Upper lobe of right lung (tissue), 1 donor: ENCODE data around the gene PHACTR4. TPM values are rescaled to one million over a fixed set of nuclear protein-coding genes. Genes with fewer than 3 reads are reported as not detected.

Experiments
- ATAC-seq: fragments of 200-7000 bp; cut with Tn5 transposase; one replicate; pipeline ENCODE4 v1.9.1; 2020; ENCODE audit warnings: mild to moderate bottlenecking, moderate library complexity
- DNase-seq: peaks from one replicate; pipeline ENCODE4 v3.0.0-alpha.2; 2020
- H3K27ac ChIP-seq: fragments of 200-600 bp; one replicate; pipeline ENCODE4 v1.8.0; 2022
- H3K27me3 ChIP-seq: fragments of 200-600 bp; one replicate; pipeline ENCODE4 v1.8.0; 2022; ENCODE audit warnings: mild to moderate bottlenecking
- H3K36me3 ChIP-seq: fragments of 200-600 bp; one replicate; pipeline ENCODE4 v1.8.0; 2022
- H3K4me1 ChIP-seq: fragments of 200-600 bp; one replicate; pipeline ENCODE4 v1.8.0; 2022
- H3K4me3 ChIP-seq: fragments of 200-600 bp; one replicate; pipeline ENCODE4 v1.8.0; 2022; ENCODE audit warnings: mild to moderate bottlenecking
- H3K9me3 ChIP-seq: fragments of 200-600 bp; one replicate; pipeline ENCODE4 v1.8.0; 2022
- CTCF ChIP-seq: fragments of 200-600 bp; IDR thresholded peaks from one replicate; pipeline ENCODE4 v1.8.0; 2022; ENCODE audit warnings: antibody characterized with exemption
- intact Hi-C: fragments of 100-400 bp; cut with DNase I; formaldehyde crosslinking; loops from one replicate; pipeline ENCODE4 v1.11.0; 2022
- total RNA-seq: library from RNA; stranded (reverse); fragmentation: NEBNext Ultra II Directional; extraction: Animal tissue kit (Norgen Biotek cat#: 25700); gene quantifications from one replicate; pipeline ENCODE4 v1.2.1, GENCODE V29; 2021
- donor health status: DM: no; HTN: yes; CAD: no; lungs with severe emphysema.

The PHACTR4 gene
- total RNA-seq, 1 donor from 2014 or later = 43.2 TPM

GRCh38 chr1:28401760-28402159, 32.2 kb downstream of the PHACTR4 start:
- Histone ChIP-seq H3K9me3 (no peaks in the 10 kb centered on the region), H3K4me3 (no peak overlapping the region), H3K36me3 (no peaks in the 10 kb centered on the region), H3K27ac (no peak overlapping the region), H3K27me3 (no peaks in the 10 kb centered on the region), H3K4me1 (no peaks in the 10 kb centered on the region)
- no peak for ATAC-seq
- TF ChIP-seq CTCF = no peak
- no peak for DNase-seq
- intact Hi-C loops = no loop called here

GRCh38 chr1:28409090-28409489, 39.5 kb downstream of the PHACTR4 start:
- no peak for TF ChIP-seq CTCF
- H3K36me3 ChIP-seq = peaks cover 3% of the 10 kb centered on the region
- H3K9me3 ChIP-seq = no peaks in the 10 kb centered on the region
- ATAC-seq = no peak
- H3K4me3 ChIP-seq = no peak overlapping the region
- H3K4me1 ChIP-seq = no peaks in the 10 kb centered on the region
- no peaks in the 10 kb centered on the region for H3K27me3 ChIP-seq
- intact Hi-C loops = no loop called here
- H3K27ac ChIP-seq = no peak overlapping the region
- DNase-seq = no peak

- H3K9me3 ChIP-seq = no peaks in the 10 kb centered on the region
- peaks cover 3% of the 10 kb centered on the region for H3K36me3 ChIP-seq
- intact Hi-C loops = no loop called here
- DNase-seq = no peak
- no peak overlapping the region for H3K4me3 ChIP-seq
- ATAC-seq = no peak
- H3K27me3 ChIP-seq = no peaks in the 10 kb centered on the region
- no peak overlapping the region for H3K27ac ChIP-seq
- H3K4me1 ChIP-seq = no peaks in the 10 kb centered on the region
- TF ChIP-seq CTCF = no peak
Measured at GRCh38 chr1:28411656-28412055, 42.1 kb downstream of the PHACTR4 start.

GRCh38 chr1:28412731-28413130, 43.2 kb downstream of the PHACTR4 start:
- intact Hi-C loops = no loop called here
- no peak for DNase-seq

GRCh38 chr1:28416509-28417194, 47.1 kb downstream of the PHACTR4 start:
- Histone ChIP-seq H3K36me3 (no peaks in the 10 kb centered on the region), H3K27ac (no peak overlapping the region), H3K4me1 (no peaks in the 10 kb centered on the region), H3K27me3 (no peaks in the 10 kb centered on the region), H3K4me3 (no peak overlapping the region), H3K9me3 (no peaks in the 10 kb centered on the region)
- intact Hi-C loops = no loop called here
- no peak for TF ChIP-seq CTCF
- no peak for ATAC-seq
- DNase-seq = no peak

More at GRCh38 chr1:28412731-28413130, 43.2 kb downstream of the PHACTR4 start:
- H3K9me3 ChIP-seq = no peaks in the 10 kb centered on the region
- H3K27me3 ChIP-seq = no peaks in the 10 kb centered on the region
- TF ChIP-seq CTCF = no peak
- H3K36me3 ChIP-seq = peaks cover 3% of the 10 kb centered on the region
- H3K4me1 ChIP-seq = no peaks in the 10 kb centered on the region
- ATAC-seq = no peak
- H3K4me3 ChIP-seq = no peak overlapping the region
- no peak overlapping the region for H3K27ac ChIP-seq

GRCh38 chr1:28417441-28417922, 47.9 kb downstream of the PHACTR4 start:
- ATAC-seq (peak; percentile 65), DNase-seq (no peak)
- no peaks in the 10 kb centered on the region for H3K27me3 ChIP-seq
- no peak for TF ChIP-seq CTCF
- no peak overlapping the region for H3K4me3 ChIP-seq
- no peaks in the 10 kb centered on the region for H3K9me3 ChIP-seq
- H3K4me1 ChIP-seq = no peaks in the 10 kb centered on the region
- intact Hi-C loops = no loop called here
- H3K27ac ChIP-seq = no peak overlapping the region
- H3K36me3 ChIP-seq = no peaks in the 10 kb centered on the region
